ENCODE measurements around the gene ATP9A. TPM values are rescaled to one million over a fixed set of nuclear protein-coding genes. Genes with fewer than 3 reads are reported as not detected.

The ATP9A gene
- total and polyA plus RNA-seq, 3 donors from 2014 or later, result 46.4 to 128 (median 89.3) TPM

Other genes with a start within 250 kb of the ATP9A start
- 1 to 10 TPM; 5.4 to 6.5 TPM for gene NFATC2, start 225.7 kb downstream of the ATP9A start, total RNA-seq
- gene NFATC2, start 225.7 kb downstream of the ATP9A start, polyA plus RNA-seq (ENCODE audit: insufficient read depth, low read depth, low replicate concordance), result 7.5 TPM
- gene SALL4, start 34.1 kb upstream of the ATP9A start, total RNA-seq, result 10 to 100 TPM; 23.5 to 27.8 TPM
- 8.4 TPM for gene SALL4, start 34.1 kb upstream of the ATP9A start, polyA plus RNA-seq (ENCODE audit: insufficient read depth, low read depth, low replicate concordance)

Data from testis (tissue), 3 donors.